AG09309 (cell line): ENCODE results near the gene DGKZ.
"Not testable (repeated sequence)": the region's sequence is repeated elsewhere in the genome, so short reads cannot be mapped to it uniquely, and the experiment has no call there.

ENCODE experiments used
- DNase-seq: peaks from one replicate; pipeline ENCODE4 v3.0.0-alpha.2; 2010; ENCODE audit warnings: low read depth
- H3K4me3 ChIP-seq: 2 replicates; pipeline ENCODE4 v1.5.1; 2011; ENCODE audit warnings: mild to moderate bottlenecking, low read depth, low read length, moderate library complexity; ENCODE audit not compliant: control insufficient read depth
- CTCF ChIP-seq: IDR thresholded peaks from 2 replicates; pipeline ENCODE4 v1.5.1; 2011; ENCODE audit warnings: mild to moderate bottlenecking, low read depth, low read length, inconsistent platforms; ENCODE audit not compliant: insufficient read depth, control insufficient read depth; ENCODE audit errors: missing control alignments

Gene DGKZ

GRCh38 chr11:46364791-46365190 lies 17.5 kb downstream of the DGKZ start:
- TF ChIP-seq CTCF = no peak
- no peak for DNase-seq
- H3K4me3 ChIP-seq = no peak overlapping the region

GRCh38 chr11:46366260-46366659 lies 19.0 kb downstream of the DGKZ start:
- H3K4me3 ChIP-seq = no peak overlapping the region
- no peak for DNase-seq
- no peak for TF ChIP-seq CTCF

GRCh38 chr11:46366661-46367161 lies 19.4 kb downstream of the DGKZ start:
- no peak overlapping the region for H3K4me3 ChIP-seq
- TF ChIP-seq CTCF = no peak
- DNase-seq = no peak

GRCh38 chr11:46367244-46367915 lies 20.1 kb downstream of the DGKZ start:
- no peak overlapping the region for H3K4me3 ChIP-seq
- peak; percentile 88 for TF ChIP-seq CTCF
- DNase-seq = no peak

- no peak overlapping the region for H3K4me3 ChIP-seq
- no peak for DNase-seq
- no peak for TF ChIP-seq CTCF
Observed at GRCh38 chr11:46367916-46368267, 20.6 kb downstream of the DGKZ start.

- no peak overlapping the region for H3K4me3 ChIP-seq
- peak; percentile 96 for TF ChIP-seq CTCF
Observed at GRCh38 chr11:46369458-46370152, 22.3 kb downstream of the DGKZ start.

GRCh38 chr11:46370253-46370652 lies 23.0 kb downstream of the DGKZ start:
- no peak for DNase-seq
- H3K4me3 ChIP-seq = no peak overlapping the region
- no peak for TF ChIP-seq CTCF

More at GRCh38 chr11:46369458-46370152, 22.3 kb downstream of the DGKZ start:
- DNase-seq = no peak

- DNase-seq, H3K4me3 ChIP-seq: not testable (repeated sequence)
Observed at GRCh38 chr11:46371262-46371661, 24.0 kb downstream of the DGKZ start.
